HFFc6 (cell line): Measurements from ENCODE around the gene KNDC1. TPM values are rescaled to one million over a fixed set of nuclear protein-coding genes. Genes with fewer than 3 reads are reported as not detected.

Experiments
- DNase-seq: peaks from one replicate; pipeline ENCODE4 v3.0.0-alpha.2; 2018
- H3K27ac Mint-ChIP-seq: 2 replicates; pipeline ENCODE4 v1.8.0; 2020; ENCODE audit warnings: mild to moderate bottlenecking, mixed read lengths
- H3K27me3 Mint-ChIP-seq: 2 replicates; pipeline ENCODE4 v1.8.0; 2021; ENCODE audit warnings: mild to moderate bottlenecking, moderate library complexity, mixed read lengths; ENCODE audit not compliant: insufficient read depth
- H3K36me3 Mint-ChIP-seq: 2 replicates; pipeline ENCODE4 v1.8.0; 2021; ENCODE audit warnings: low read depth, mixed read lengths
- H3K4me1 Mint-ChIP-seq: 2 replicates; pipeline ENCODE4 v1.8.0; 2020; ENCODE audit warnings: low read depth, mixed read lengths
- H3K4me3 Mint-ChIP-seq: 2 replicates; pipeline ENCODE4 v1.8.0; 2020; ENCODE audit warnings: mild to moderate bottlenecking, moderate library complexity, mixed read lengths
- H3K9me3 Mint-ChIP-seq: 2 replicates; pipeline ENCODE4 v1.8.0; 2020; ENCODE audit warnings: mild to moderate bottlenecking, mixed read lengths
- CTCF ChIP-seq: fragments of 200-600 bp; sonication (generic); IDR thresholded peaks from 2 replicates; pipeline ENCODE4 v1.5.0; 2021; ENCODE audit warnings: antibody characterized with exemption, mild to moderate bottlenecking
- total RNA-seq, 6 experiments: library from RNA; stranded (reverse); fragmentation: NEBNext Ultra II Directional; extraction: Animal tissue kit (Norgen Biotek cat#: 25700); gene quantifications; 2 replicates in 1 of 6; 3 replicates in 5 of 6; pipeline ENCODE4 v1.2.3, GENCODE V29; 2021

KNDC1 gene
- total RNA-seq, 6 experiments from 2014 or later: 0.05 to 1.00 (median 0.28) TPM; not detected in 3

GRCh38 chr10:133127291-133128125 lies 32.5 kb upstream of the KNDC1 start:
- DNase-seq: no peak
- H3K9me3 Mint-ChIP-seq: peaks cover 18% of the 10 kb centered on the region; the same call in 1 of the 2 replicates
- peaks cover 6% of the 10 kb centered on the region for H3K27me3 Mint-ChIP-seq
- no peak overlapping the region for H3K27ac Mint-ChIP-seq
- no peaks in the 10 kb centered on the region for H3K4me1 Mint-ChIP-seq
- no peaks in the 10 kb centered on the region for H3K36me3 Mint-ChIP-seq
- no peak overlapping the region for H3K4me3 Mint-ChIP-seq
- no peak for TF ChIP-seq CTCF

GRCh38 chr10:133128126-133129070 lies 31.6 kb upstream of the KNDC1 start:
- peaks cover 6% of the 10 kb centered on the region for H3K27me3 Mint-ChIP-seq
- TF ChIP-seq CTCF: no peak

GRCh38 chr10:133129071-133129858 lies 30.8 kb upstream of the KNDC1 start:
- DNase-seq: no peak
- H3K4me3 Mint-ChIP-seq: no peak overlapping the region
- H3K9me3 Mint-ChIP-seq: peaks cover 10% of the 10 kb centered on the region; the same call in 1 of the 2 replicates
- TF ChIP-seq CTCF: no peak
- no peaks in the 10 kb centered on the region for H3K36me3 Mint-ChIP-seq
- H3K27ac Mint-ChIP-seq: no peak overlapping the region
- H3K27me3 Mint-ChIP-seq: peaks cover 6% of the 10 kb centered on the region
- no peaks in the 10 kb centered on the region for H3K4me1 Mint-ChIP-seq

More at GRCh38 chr10:133128126-133129070, 31.6 kb upstream of the KNDC1 start:
- DNase-seq: no peak
- Mint-ChIP-seq H3K27ac (no peak overlapping the region), H3K9me3 (peaks cover 10% of the 10 kb centered on the region; the same call in 1 of the 2 replicates), H3K4me1 (no peaks in the 10 kb centered on the region), H3K4me3 (no peak overlapping the region), H3K36me3 (no peaks in the 10 kb centered on the region)

- Mint-ChIP-seq H3K27me3 (peaks cover 9% of the 10 kb centered on the region), H3K9me3 (peaks cover 10% of the 10 kb centered on the region; the same call in 1 of the 2 replicates), H3K36me3 (no peaks in the 10 kb centered on the region), H3K4me1 (no peaks in the 10 kb centered on the region), H3K4me3 (no peak overlapping the region), H3K27ac (no peak overlapping the region)
- TF ChIP-seq CTCF: no peak
- no peak for DNase-seq
Observed at GRCh38 chr10:133129859-133130495, 30.0 kb upstream of the KNDC1 start.

- no peaks in the 10 kb centered on the region for H3K4me1 Mint-ChIP-seq
- TF ChIP-seq CTCF: no peak
- H3K27me3 Mint-ChIP-seq: peaks cover 9% of the 10 kb centered on the region
- peaks cover 10% of the 10 kb centered on the region; the same call in 1 of the 2 replicates for H3K9me3 Mint-ChIP-seq
- no peaks in the 10 kb centered on the region for H3K36me3 Mint-ChIP-seq
- no peak overlapping the region for H3K27ac Mint-ChIP-seq
- DNase-seq: no peak
- no peak overlapping the region for H3K4me3 Mint-ChIP-seq
Observed at GRCh38 chr10:133130602-133131001, 29.4 kb upstream of the KNDC1 start.
